Medulla oblongata (tissue), 1 donor: ENCODE results near the gene B4GALT7.
"Not testable (repeated sequence)": the region's sequence is repeated elsewhere in the genome, so short reads cannot be mapped to it uniquely, and the experiment has no call there.

Experiments used
- DNase-seq: peaks from one replicate; pipeline ENCODE4 v3.0.0-alpha.2; 2015; ENCODE audit errors: extremely low spot score

The B4GALT7 gene

GRCh38 chr5:177599731-177600507, at the start of gene B4GALT7:
TSS of gene B4GALT7 (plus strand) at chr5:177600132. CDS start at chr5:177600211, 79 bp downstream.
- DNase-seq, result peak; percentile 72

GRCh38 chr5:177552839-177553455, 47.0 kb upstream of the B4GALT7 start:
- no peak for DNase-seq

- DNase-seq, result no peak
Measured at GRCh38 chr5:177553671-177554429, 46.1 kb upstream of the B4GALT7 start.

GRCh38 chr5:177554474-177555111, 45.3 kb upstream of the B4GALT7 start, which contains the start of gene FAM193B:
TSS of gene FAM193B (minus strand) at chr5:177554563. CDS start at chr5:177554458, 105 bp downstream.
- DNase-seq, result peak; percentile 94

GRCh38 chr5:177555228-177555627, 44.7 kb upstream of the B4GALT7 start:
- no peak for DNase-seq

- DNase-seq, result no peak
Measured at GRCh38 chr5:177555665-177556064, 44.3 kb upstream of the B4GALT7 start.

- DNase-seq, result no peak
Measured at GRCh38 chr5:177557041-177557647, 42.8 kb upstream of the B4GALT7 start.

- DNase-seq, result no peak
Measured at GRCh38 chr5:177557796-177558195, 42.1 kb upstream of the B4GALT7 start.

GRCh38 chr5:177559446-177559941, 40.4 kb upstream of the B4GALT7 start:
- not testable (repeated sequence) for DNase-seq

- DNase-seq, result no peak
Measured at GRCh38 chr5:177565046-177565445, 34.9 kb upstream of the B4GALT7 start.

GRCh38 chr5:177568326-177568725, 31.6 kb upstream of the B4GALT7 start:
- no peak for DNase-seq

- DNase-seq, result no peak
Measured at GRCh38 chr5:177569894-177570293, 30.0 kb upstream of the B4GALT7 start.

- no peak for DNase-seq
Measured at GRCh38 chr5:177575488-177575887, 24.4 kb upstream of the B4GALT7 start.

GRCh38 chr5:177576169-177576568, 23.8 kb upstream of the B4GALT7 start:
- no peak for DNase-seq

- no peak for DNase-seq
Measured at GRCh38 chr5:177578316-177578715, 21.6 kb upstream of the B4GALT7 start.

- DNase-seq, result no peak
Measured at GRCh38 chr5:177588413-177588909, 11.5 kb upstream of the B4GALT7 start.

- DNase-seq, result no peak
Measured at GRCh38 chr5:177590406-177590805, 9.5 kb upstream of the B4GALT7 start.

GRCh38 chr5:177591690-177592009, 8.3 kb upstream of the B4GALT7 start:
- DNase-seq, result no peak

GRCh38 chr5:177592010-177592834, 7.7 kb upstream of the B4GALT7 start, which contains the start of gene TMED9:
TSS of gene TMED9 (plus strand) at chr5:177592203. CDS start at chr5:177592215, 12 bp downstream.
- DNase-seq, result peak; percentile 84

GRCh38 chr5:177592905-177593304, 7.0 kb upstream of the B4GALT7 start:
- no peak for DNase-seq
